Esophagus muscularis mucosa (tissue), 4 donors: Measurements from ENCODE around the gene IFT52. TPM values are rescaled to one million over a fixed set of nuclear protein-coding genes. Genes with fewer than 3 reads are reported as not detected.

Experiments
- DNase-seq: peaks from one replicate; pipeline ENCODE4 v3.0.0-alpha.2; 2017; ENCODE audit errors: extremely low spot score
- H3K27ac ChIP-seq, 4 donors: fragments of 200-600 bp; sonication (generic); replicated peaks in 1 of 4; 1 replicate in 3 of 4; 2 replicates in 1 of 4; pipeline ENCODE4 v1.5.1; 2016 to 2019; ENCODE audit warnings: mild to moderate bottlenecking in 1 of 4
- H3K27me3 ChIP-seq, 4 donors: fragments of 200-600 bp; sonication (generic); one replicate each; pipeline versions ENCODE4 v1.5.1 to v1.6.0; 2016 to 2019
- H3K36me3 ChIP-seq, 4 donors: fragments of 200-600 bp; sonication (generic); one replicate each; pipeline ENCODE4 v1.5.1; 2016 to 2019
- H3K4me1 ChIP-seq, 4 donors: fragments of 200-600 bp; sonication (generic); one replicate each; pipeline ENCODE4 v1.5.1; 2016 to 2019
- H3K4me3 ChIP-seq, 4 donors: fragments of 200-600 bp; sonication (generic); 1 replicate in 2 of 4; 2 replicates in 2 of 4; pipeline ENCODE4 v1.5.1; 2016 to 2019; ENCODE audit warnings: mild to moderate bottlenecking in 4 of 4, moderate library complexity in 1 of 4
- H3K9me3 ChIP-seq, 4 donors: fragments of 200-600 bp; sonication (generic); 1 replicate in 3 of 4; 2 replicates in 1 of 4; pipeline ENCODE4 v1.5.1; 2016 to 2019
- CTCF ChIP-seq, 3 experiments: fragments of 200-600 bp in 2 of 3; fragments of 450-650 bp in 1 of 3; sonication (generic) in 2 of 3; IDR thresholded peaks; one replicate each; pipeline ENCODE4 v1.5.1; 2017 to 2019; ENCODE audit warnings: antibody characterized with exemption in 3 of 3, mild to moderate bottlenecking in 2 of 3, moderate library complexity in 1 of 3
- EP300 ChIP-seq: sonication (generic); formaldehyde crosslinking; IDR thresholded peaks from one replicate; pipeline ENCODE4 v1.6.1; 2017; ENCODE audit warnings: antibody characterized with exemption
- POLR2A ChIP-seq: fragments of 450-650 bp; IDR thresholded peaks from one replicate; pipeline ENCODE4 v1.6.1; 2017; ENCODE audit warnings: antibody characterized with exemption, moderate library complexity, mild to moderate bottlenecking, low read depth
- POLR2AphosphoS5 ChIP-seq, 2 donors: sonication (generic); formaldehyde crosslinking; IDR thresholded peaks; one replicate each; pipeline ENCODE4 v1.6.1; 2017; ENCODE audit warnings: antibody characterized with exemption in 2 of 2
- WGBS: methylation state at CpG from one replicate; pipeline ENCODE4 v1.1.5; 2018; 5-methylcytosine and 5-hydroxymethylcytosine counted together
- intact Hi-C: fragments of 100-400 bp; cut with DNase I; formaldehyde crosslinking; loops from one replicate; pipeline ENCODE4 v1.15.1; 2023
- total RNA-seq, 4 donors: library from RNA; depleted of rRNA; stranded (reverse); fragments of >200 nt; gene quantifications; one replicate each; pipeline versions ENCODE4 v1.1.0 to v1.2.1, GENCODE V29; 2016

IFT52 gene
- total RNA-seq, 4 donors from 2014 or later, result 17.4 to 20.9 (median 18.9) TPM

- intact Hi-C loops, result no loop called here
- H3K4me1 ChIP-seq, result peaks cover 8 to 15% (median 15%) of the 10 kb centered on the region in 4 donors
- WGBS, result 76% methylated on average over 3 of the region's 3 CpGs
- H3K27ac ChIP-seq, result no peak overlapping the region
- TF ChIP-seq POLR2AphosphoS5 (IDR thresholded peaks at IDR 0.05), result no peak
- no peak for TF ChIP-seq CTCF (IDR thresholded peaks at IDR 0.05)
- TF ChIP-seq POLR2A, result no peak
- TF ChIP-seq EP300, result no peak
- H3K36me3 ChIP-seq, result no peaks in the 10 kb centered on the region
- H3K4me3 ChIP-seq, result no peak overlapping the region
- no peaks in the 10 kb centered on the region for H3K9me3 ChIP-seq
- H3K27me3 ChIP-seq, result peaks cover 4 to 89% (median 27%) of the 10 kb centered on the region in 4 donors
- DNase-seq, result no peak
These were observed 78.6 kb downstream of the IFT52 start for GRCh38 chr20:43669332-43669731.

- H3K9me3 ChIP-seq, result no peaks in the 10 kb centered on the region
- H3K27ac ChIP-seq, result no peak overlapping the region
- intact Hi-C loops, result no loop called here
- H3K4me1 ChIP-seq, result peaks cover 8 to 15% (median 15%) of the 10 kb centered on the region in 4 donors
- 87% methylated on average over 2 of the region's 2 CpGs for WGBS
- H3K27me3 ChIP-seq, result peaks cover 4 to 80% (median 27%) of the 10 kb centered on the region in 4 donors
- no peak for DNase-seq
- no peaks in the 10 kb centered on the region for H3K36me3 ChIP-seq
- no peak for TF ChIP-seq POLR2AphosphoS5 (IDR thresholded peaks at IDR 0.05)
- no peak for TF ChIP-seq POLR2A
- TF ChIP-seq CTCF (IDR thresholded peaks at IDR 0.05), result no peak
- TF ChIP-seq EP300, result no peak
- H3K4me3 ChIP-seq, result no peak overlapping the region
These were observed 79.7 kb downstream of the IFT52 start for GRCh38 chr20:43670423-43670822.

- H3K4me3 ChIP-seq, result no peak overlapping the region
- no peaks in the 10 kb centered on the region for H3K4me1 ChIP-seq
- intact Hi-C loops, result no loop called here
- WGBS, result 95% methylated on average over 5 of the region's 5 CpGs
- no peak for DNase-seq
- no peak overlapping the region for H3K27ac ChIP-seq
- no peaks in the 10 kb centered on the region for H3K36me3 ChIP-seq
- H3K9me3 ChIP-seq, result no peaks in the 10 kb centered on the region
- H3K27me3 ChIP-seq, result peaks cover 0 to 27% (median 0%) of the 10 kb centered on the region in 4 donors
- TF ChIP-seq POLR2AphosphoS5 (IDR thresholded peaks at IDR 0.05) (no peak), CTCF (IDR thresholded peaks at IDR 0.05) (no peak), POLR2A (no peak), EP300 (no peak)
These were observed 85.6 kb downstream of the IFT52 start for GRCh38 chr20:43676368-43676767.

GRCh38 chr20:43680981-43681380 is 90.2 kb downstream of the IFT52 start:
- Histone ChIP-seq H3K4me1 (no peaks in the 10 kb centered on the region), H3K36me3 (no peaks in the 10 kb centered on the region), H3K27me3 (no peaks in the 10 kb centered on the region), H3K27ac (no peak overlapping the region), H3K4me3 (no peak overlapping the region), H3K9me3 (no peaks in the 10 kb centered on the region)
- DNase-seq, result no peak
- TF ChIP-seq POLR2AphosphoS5 (IDR thresholded peaks at IDR 0.05) (no peak), EP300 (no peak), POLR2A (no peak), CTCF (IDR thresholded peaks at IDR 0.05) (no peak)
- WGBS, result 77% methylated on average over 7 of the region's 7 CpGs
- intact Hi-C loops, result no loop called here

GRCh38 chr20:43681468-43681942 is 90.8 kb downstream of the IFT52 start:
- H3K36me3 ChIP-seq, result no peaks in the 10 kb centered on the region
- H3K27ac ChIP-seq, result no peak overlapping the region
- H3K4me3 ChIP-seq, result no peak overlapping the region
- DNase-seq, result no peak
- TF ChIP-seq EP300 (no peak), POLR2A (no peak), CTCF (IDR thresholded peaks at IDR 0.05) (no peak), POLR2AphosphoS5 (IDR thresholded peaks at IDR 0.05) (no peak)
- H3K4me1 ChIP-seq, result no peaks in the 10 kb centered on the region
- no peaks in the 10 kb centered on the region for H3K27me3 ChIP-seq
- H3K9me3 ChIP-seq, result no peaks in the 10 kb centered on the region
- 66% methylated on average over 6 of the region's 8 CpGs for WGBS
- intact Hi-C loops, result no loop called here
